HS-27A (cell line): ENCODE results near the gene HS3ST2.
"Not testable (repeated sequence)": the region's sequence is repeated elsewhere in the genome, so short reads cannot be mapped to it uniquely, and the experiment has no call there.

ENCODE experiments used
- DNase-seq: peaks from one replicate; pipeline ENCODE4 v3.0.0-alpha.2; 2012; ENCODE audit warnings: low read depth, missing footprints

The HS3ST2 gene

DNA sequence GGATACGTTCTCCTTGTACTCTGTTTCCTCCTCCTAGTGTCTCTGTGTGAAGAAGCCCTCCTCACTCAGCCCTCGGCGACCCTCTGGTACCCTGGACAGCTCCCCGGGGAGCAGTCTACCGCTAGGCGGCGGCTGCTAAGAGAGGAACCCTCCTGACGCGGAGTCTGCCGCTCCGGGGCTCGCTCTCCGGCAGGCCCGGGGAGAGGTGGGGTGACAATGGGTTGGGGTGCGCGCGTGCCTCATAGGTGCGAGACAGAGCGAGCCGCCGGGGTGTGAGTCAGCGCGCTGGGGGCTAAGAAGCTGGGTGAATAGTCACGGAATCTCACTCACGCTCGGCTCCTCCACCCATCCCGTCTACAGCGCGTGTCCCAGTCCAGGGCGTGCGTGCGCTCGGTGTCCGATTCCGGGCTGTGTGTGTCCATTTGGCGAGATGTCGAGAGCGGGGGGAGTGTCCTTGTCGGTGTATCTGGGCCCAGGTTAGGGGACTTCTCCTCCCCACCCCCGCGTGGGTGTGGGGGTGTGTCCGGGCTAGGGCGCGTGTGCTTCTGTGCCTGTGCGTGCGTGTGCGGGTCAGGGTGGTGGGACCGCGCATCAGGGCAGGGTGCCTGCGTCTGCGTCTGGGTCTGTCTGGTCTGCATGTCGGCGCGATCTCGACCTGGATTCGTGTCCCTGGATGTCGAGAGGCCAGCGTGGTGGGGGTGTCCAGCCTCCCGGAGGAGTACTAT, 577 bp upstream of the HS3ST2 start:
- no peak for DNase-seq

DNA sequence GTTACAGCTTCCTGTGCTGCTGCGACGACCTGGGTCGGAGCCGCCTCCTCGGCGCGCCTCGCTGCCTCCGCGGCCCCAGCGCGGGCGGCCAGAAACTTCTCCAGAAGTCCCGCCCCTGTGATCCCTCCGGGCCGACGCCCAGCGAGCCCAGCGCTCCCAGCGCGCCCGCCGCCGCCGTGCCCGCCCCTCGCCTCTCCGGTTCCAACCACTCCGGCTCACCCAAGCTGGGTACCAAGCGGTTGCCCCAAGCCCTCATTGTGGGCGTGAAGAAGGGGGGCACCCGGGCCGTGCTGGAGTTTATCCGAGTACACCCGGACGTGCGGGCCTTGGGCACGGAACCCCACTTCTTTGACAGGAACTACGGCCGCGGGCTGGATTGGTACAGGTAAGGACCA, 746 bp downstream of the HS3ST2 start:
- DNase-seq, result no peak

DNA sequence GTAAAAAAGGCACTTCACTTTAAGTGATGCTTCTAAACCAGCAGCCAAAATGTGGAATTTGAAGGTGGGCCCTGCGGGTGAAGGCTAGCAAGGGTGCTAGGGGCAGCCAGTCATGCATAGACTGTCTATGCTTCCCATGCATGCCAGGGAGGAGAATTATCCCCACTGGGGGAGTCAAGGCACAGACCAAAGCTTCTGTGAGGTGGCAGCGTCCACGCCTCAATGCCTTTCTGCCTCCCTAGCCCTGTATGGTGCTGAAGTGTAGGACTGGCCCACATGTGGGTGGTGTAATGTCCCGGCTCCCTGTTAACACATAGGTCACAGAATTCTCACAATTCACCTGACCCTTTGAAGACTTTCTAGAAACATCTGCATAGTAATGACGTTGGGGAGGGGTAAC, 1.9 kb downstream of the HS3ST2 start:
- no peak for DNase-seq

DNA sequence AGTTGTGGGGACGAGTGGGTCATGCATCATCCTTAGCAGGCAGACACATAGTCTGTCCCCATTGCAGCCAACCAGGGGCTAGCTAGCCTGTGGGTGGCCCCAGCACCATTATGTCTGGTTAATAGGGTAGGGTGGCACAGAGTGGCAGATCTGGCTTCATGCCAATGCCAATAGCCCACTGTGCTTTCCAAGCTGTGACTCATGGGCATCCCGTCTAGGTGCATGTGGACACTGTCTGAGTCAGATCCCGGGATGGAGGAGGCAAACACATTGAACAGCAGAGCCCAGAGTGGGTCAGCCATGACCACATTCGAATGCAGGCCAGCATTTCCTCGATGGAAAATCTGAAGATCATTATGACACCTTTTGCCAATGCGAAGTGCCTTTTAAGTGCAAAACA, 2.5 kb downstream of the HS3ST2 start:
- DNase-seq, result no peak

DNA sequence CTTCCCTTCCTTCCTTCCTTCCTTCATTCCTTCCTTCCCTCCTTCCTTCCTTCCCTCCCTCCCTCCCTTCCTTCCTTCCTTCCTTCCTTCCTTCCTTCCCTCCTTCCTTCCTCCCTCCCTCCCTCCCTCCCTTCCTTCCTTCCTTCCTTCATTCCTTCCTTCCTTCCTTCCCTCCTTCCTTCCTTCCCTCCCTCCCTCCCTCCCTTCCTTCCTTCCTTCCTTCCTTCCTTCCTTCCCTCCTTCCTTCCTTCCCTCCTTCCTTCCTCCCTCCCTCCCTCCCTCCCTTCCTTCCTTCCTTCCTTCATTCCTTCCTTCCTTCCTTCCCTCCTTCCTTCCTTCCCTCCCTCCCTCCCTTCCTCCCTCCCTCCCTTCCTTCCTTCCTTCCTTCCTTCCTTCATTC, 4.8 kb downstream of the HS3ST2 start:
- DNase-seq, result not testable (repeated sequence)

DNA sequence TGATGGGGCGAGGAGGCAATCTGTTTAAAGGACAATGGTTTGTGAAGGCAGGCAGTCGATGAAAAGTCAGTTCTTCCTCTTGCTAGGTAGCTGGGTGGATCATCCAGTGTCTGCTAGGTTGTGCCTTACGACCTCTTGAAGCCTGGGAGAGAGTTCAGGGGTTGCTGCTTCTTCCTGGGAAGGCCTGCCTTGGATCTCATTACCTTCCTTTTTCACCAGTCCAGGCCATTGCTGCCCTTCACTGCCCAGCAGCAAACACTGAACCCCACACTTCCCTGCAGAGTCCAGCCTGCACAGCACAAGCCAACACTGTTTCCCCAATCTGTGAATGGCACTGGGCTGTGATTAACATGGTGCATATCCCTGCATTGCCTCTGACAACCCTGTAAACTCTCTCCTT, 24.7 kb downstream of the HS3ST2 start:
- DNase-seq, result no peak

DNA sequence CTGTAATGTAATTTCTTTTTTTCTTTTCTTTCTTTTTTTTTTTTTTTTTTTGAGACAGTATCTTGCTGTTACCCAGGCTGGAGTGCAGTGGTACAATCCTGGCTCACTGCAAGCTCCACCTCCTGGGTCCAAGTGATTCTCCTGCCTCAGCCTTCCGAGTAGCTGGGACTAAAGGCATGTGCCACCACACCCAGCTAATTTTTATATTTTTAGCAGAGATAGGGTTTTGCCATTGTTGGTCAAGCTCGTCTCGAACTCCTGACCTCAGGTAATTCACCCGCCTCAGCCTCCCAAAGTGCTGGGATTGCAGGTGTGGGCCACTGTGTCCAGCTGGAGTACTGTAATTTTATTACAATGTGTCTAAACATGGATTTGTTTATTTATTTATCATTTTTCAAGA, 28.1 kb downstream of the HS3ST2 start:
- DNase-seq, result not testable (repeated sequence)

DNA sequence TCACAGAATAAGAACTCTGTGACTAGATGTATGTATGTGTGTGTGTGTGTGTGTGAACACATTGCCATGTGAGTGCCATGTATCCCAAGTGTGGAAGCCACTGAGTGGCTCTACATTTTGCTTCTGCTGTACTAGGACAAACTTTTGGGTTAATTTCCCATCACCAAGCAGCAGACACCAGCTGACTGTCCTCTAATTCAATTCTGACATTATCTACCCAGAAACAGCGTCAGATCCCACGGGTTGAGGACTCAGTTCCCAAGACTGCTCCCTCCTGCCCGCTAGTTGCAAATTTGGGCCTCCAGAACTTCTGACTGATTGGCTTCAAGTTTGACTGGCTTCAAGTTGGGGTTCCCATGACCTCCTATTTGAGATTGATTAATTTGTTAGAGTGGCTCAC, 29.2 kb downstream of the HS3ST2 start:
- no peak for DNase-seq

DNA sequence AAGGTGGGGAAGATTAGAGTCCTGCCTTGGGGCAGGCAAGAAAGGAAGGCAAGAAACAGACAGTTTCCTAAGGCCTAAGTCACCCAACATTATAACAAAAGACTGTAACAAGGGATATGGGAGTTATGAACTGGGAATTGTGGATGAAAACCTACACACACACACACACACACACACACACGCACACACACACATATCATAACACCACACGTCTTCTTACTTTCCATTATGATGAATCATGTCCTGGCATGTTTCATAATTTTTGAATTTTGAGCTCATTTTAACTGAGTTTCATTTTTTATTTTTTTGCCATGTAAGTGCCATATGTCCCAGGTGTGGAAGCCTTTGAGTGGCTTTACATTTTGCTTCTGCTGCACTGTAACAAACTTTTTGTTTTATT, 29.9 kb downstream of the HS3ST2 start:
- DNase-seq, result no peak

DNA sequence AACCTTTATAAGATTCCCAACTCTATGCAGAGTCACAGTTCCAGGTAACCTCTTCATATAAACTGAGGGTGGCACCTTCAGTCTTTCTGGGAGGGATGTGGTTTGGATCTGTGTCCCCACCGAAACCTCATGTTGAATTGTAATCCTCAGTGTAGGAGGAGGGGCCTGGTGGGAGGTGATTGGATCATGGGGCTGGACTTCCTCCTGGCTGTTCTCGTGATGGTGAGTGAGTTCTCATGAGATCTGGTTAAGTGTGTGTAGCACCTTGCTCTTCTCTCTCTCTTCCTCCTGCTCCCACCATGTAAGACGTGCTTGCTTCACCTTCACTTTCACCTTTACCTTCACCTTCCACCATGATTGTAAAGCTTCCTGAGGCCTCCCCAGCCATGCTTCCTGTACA, 30.5 kb downstream of the HS3ST2 start:
- no peak for DNase-seq

DNA sequence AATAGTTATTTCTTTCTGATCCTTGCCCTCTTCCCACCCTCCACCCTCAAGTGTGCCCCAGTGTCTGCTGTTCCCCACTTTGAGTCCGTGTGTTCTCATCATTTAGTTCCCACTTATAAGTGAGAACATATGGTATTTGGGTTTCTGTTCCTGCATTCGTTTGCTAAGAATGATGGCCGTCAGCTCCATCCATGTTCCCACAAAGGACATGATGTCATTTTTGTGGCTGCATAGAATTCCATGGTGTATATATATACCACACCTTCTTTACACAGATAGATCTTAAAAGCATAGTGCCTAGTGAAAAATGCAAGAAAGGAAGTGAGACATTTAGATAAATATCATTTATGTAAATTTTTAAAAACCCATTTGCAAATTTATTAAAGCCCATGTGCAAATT, 33.1 kb downstream of the HS3ST2 start:
- no peak for DNase-seq

DNA sequence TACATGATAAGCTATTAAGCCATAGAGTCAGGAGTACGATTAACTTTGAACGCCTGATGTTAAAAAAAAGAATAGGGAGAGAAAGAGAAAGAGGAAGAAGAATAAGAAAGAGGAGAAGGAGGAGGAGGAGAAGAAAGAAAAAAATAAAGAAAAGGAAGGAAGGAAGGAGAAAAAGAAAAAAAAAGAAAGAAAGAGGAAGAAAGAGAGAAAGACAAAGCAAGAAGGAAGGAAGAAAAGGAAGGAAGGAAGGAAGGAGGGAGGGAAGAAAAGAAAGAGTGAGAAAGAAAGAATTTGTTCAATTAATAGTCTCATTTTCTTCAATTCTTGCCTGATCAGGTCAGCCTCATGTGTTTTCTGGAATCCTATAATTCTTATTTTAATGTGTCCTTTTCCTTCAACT, 33.7 kb downstream of the HS3ST2 start:
- DNase-seq, result no peak

DNA sequence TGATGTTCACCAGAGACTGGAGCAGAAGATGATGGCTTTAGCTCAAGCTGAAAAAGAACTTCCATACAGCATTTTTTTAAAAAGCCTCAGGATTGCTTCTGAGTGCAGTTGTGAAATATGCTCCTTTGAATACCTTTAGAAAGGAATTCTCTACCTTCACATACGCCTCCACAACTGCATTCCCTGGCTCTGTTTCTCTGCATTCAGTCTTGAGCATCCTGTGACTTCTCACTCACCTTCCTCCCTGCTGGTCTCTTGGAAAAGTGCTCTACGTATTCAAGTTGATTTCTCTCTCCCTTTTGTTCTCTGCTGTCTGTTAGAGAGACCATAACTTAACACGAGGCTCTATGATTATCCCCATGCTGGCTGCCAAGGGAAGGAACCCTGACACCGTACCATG, 34.5 kb downstream of the HS3ST2 start:
- DNase-seq, result no peak

DNA sequence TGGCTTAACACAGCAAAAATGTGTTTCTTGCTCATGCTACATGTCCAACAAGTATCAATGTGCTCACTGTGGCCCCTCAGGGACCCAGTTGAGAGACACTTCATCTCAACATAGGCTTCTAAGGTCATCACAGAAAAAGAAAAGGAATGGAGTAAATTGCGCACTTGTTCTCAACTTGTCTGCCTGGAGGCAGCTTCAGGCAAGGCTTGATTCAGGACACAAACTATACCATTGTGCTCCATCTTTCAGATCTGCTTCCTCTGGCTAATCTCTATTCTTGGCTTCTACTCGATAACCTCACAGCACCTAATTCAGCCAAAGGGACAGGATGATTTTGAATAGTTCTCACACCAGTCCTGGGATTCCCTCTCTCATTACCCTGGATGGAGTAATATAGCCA, 35.6 kb downstream of the HS3ST2 start:
- no peak for DNase-seq

DNA sequence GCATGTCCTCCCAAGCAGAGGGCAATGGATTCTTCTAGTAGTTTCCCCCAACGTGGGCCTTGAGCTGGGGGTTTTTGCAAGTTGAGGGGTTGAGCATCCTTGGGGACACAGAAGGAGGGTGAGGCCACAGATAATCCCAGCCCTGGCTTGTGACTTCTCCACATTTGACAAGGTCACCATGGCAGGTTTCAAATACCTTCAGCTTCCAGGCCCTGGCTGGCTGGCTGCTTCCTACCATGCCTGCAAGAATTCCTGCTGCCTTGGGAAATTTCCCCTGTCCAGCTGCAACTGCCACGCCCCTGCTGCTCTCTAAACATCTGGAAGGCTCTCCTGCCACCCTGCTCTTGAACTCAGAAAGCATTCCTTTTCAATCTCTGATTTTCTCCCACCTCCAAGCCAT, 41.3 kb downstream of the HS3ST2 start:
- no peak for DNase-seq

DNA sequence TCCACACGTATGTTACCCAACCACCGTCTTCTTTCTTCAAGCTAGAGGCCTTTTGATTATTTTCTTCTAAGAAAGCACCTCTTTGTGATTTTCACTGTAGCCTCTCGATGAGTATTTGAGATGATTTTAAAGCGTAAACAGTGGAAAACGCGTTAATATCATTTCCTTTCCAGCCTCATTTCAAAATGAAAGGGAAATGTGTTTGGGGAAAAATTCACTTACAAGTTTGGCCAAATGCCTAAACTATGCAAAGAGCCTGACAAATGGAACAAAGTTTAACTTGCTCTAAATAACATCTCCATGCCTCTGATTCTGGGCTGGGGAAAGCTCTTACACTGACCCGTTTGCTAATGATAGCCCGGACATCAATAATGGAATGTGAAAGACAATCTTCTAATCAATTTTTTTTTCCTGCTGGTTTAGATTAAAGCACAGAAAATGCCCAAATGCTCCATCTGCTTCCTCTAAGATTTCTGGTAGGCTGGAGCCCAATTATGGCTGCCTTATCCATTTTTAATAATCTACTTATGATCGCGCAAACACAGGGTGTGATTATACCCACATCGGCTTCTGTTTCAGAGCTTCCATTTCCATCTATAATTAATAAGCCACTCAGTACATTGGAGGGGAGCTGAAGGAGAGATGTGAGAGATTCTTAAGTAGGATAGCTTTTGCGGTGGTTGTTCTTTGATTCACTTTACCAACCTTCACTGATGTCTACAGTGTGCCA, 43.5 kb downstream of the HS3ST2 start:
- DNase-seq, result no peak

DNA sequence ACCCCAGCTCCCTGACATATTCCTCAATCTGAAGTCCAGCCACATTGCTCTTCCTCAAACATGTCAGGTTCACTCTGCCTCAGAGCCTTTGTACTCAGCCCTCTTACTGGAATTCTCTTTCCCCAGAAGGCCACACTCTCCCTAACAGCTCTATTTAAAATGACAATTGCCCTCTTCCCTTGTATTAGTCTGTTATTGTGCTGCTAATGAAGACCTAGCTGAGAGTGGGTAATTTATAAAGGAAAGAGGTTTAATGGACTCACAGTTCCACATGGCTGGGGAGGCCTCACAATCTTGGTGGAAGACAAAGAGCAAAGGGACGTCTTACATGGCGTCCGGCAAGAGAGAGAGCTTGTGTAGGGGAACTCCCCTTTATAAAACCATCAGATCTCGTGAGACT, 46.0 kb downstream of the HS3ST2 start:
- no peak for DNase-seq

DNA sequence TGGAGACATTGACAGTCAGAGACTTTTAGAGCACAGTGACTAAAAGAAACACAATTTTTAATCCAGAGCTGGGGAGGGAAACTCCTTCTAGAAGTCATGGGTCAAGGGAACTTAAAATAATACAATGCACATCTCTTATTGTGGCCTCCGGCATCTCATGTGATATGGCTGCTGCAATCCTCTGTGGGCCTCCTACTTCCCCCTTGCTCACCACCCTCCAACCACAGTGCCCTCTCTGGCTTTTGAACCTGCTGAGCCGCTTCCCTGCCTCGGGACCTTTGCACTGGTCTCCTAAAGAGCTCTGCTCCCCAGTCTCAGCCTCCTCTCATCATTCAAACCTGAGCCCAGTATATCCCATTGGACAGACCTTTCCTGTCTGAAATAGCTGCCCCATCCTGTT, 47.6 kb downstream of the HS3ST2 start:
- no peak for DNase-seq

DNA sequence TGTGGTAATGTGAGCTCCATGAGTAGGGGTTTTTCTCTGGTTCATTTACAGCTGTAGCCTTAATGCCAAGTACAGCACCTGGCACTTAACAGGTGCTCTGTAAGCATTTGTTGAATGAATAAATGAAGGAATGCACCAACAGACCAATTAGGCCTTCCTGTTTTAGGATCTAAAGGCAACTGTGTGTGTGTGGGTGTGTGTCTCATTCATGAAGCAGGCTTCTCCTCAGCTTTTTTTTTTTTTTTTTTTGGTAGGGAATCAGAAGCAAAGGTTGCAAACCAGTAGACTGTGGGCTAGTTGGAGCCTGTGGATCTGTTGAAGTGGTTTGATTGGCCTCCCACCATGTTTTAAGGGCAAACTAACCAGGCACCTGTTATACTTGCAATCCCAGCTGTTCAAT, 48.1 kb downstream of the HS3ST2 start:
- no peak for DNase-seq

DNA sequence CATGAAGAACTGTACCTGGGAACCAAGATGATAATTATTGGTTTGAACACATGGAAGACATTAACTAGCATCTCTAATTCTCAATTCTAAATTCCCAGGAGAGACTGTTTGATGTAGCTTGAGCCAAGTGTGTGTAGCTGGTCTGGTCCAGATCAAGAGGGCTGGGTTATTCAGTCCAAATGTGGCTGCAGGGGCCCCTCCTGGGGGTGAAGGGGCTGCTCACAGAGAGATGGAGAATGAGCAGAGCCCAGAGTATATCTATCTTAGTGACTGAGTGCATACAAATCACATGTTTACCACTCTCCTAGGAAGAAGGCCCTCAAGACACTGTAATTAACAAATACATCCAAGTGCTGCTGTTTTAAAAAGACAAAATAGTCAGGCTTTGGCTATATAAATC, 50.4 kb downstream of the HS3ST2 start:
- DNase-seq, result no peak

DNA sequence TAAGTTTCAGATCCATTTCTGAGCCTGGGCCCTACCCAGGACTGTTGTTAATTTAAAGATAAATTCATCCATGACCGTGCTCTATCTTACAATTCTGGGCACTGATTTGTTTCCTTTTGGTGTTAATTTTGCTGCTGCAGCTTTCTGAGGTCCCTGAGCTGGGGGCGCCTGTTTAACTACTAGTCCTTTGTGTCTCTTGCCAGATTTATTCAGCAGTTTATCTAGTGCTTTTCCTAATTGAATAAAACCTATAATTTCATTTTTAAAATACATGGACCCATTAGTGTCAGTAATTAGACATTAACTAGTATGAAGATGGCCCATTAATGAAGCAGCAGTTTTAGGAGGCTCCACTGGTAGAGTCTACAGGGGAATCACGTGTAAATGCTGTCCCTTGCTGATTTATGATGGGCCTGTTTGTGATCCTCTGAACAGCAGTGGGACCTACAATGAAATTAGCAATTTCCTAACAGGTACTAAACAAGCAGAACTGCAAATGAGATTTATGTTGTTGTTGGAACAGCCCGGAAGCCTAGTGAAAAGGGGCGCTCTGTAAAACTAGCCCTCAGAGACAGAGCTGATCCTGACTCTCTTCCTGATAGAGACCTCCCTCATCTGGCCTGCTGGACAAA, 54.7 kb downstream of the HS3ST2 start:
- DNase-seq, result no peak

DNA sequence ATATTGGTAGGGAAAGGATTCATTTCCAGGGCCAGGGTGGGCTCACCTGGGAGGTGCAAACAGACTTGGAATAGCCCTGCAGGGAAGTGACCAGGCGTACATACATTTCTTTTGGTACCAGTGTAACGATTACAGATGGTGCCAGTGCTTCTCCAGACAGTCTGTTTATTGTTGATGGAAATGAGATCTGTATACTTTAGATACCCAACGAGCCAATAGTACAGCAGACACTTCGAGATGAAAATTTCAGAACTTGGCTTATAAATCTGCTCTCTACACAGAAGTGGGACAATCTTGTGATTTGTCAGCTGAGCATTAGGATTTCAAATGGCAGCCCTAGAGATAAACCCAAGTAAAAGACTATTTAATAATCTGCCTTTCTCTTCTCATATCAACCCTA, 57.9 kb downstream of the HS3ST2 start:
- no peak for DNase-seq

DNA sequence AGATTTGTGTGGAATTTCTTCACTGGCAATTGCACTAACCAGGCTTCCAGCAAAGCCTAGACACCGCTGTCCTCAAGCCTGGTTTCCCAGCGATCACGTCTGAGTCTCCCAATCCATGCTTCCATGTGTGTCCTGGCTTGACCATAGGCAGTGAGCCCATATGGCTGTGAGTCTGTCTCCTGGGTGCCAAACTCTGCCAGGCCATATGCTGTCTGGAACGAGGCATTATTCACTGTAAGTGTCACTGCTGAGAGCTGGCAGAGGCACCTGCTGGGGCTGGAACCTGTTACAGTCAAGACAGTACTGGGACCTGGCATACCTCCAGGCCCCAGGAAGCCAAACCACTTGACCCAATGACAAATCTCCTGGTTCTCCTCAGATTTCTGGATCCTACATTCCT, 60.4 kb downstream of the HS3ST2 start:
- no peak for DNase-seq

DNA sequence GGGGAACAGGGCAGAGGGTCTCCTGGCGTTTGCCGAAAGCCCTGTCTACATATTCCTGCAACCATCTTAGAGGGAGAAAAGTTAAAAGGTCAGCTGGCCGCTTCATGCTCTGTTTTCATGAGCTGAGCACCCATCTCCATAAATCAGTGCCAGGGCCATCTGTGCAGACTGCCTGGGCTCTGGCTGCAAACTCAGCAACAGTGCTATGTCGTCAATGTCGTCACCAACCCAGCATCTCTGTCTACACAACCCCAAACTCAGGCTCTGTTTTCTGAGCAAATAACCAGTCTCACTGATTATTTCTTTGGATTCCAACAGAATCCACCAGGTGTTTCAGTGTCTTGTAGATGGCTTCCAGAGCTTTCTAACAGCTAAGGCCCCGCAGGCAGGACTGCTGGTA, 65.0 kb downstream of the HS3ST2 start:
- no peak for DNase-seq
